Measurements from ENCODE around the gene CNPY4. TPM values are rescaled to one million over a fixed set of nuclear protein-coding genes. Genes with fewer than 3 reads are reported as not detected.

Gene CNPY4
- total RNA-seq, 2 experiments from 2014 or later, result 20.9 to 26.7 TPM

GRCh38 chr7:100095289-100095688 is 24.1 kb upstream of the CNPY4 start:
- Histone ChIP-seq H3K36me3 (ENCODE audit: insufficient read depth, low read length) (peaks cover 100% of the 10 kb centered on the region), H4K20me1 (ENCODE audit: insufficient read depth, low read length) (peaks cover 36% of the 10 kb centered on the region), H3K9me3 (ENCODE audit: low read length) (no peaks in the 10 kb centered on the region), H3K4me3 (ENCODE audit: low read depth, low read length, poor library complexity, severe bottlenecking) (no peak overlapping the region), H2AFZ (ENCODE audit: low read length) (no peak overlapping the region), H3K9me2 (ENCODE audit: insufficient read depth, low read length) (no peaks in the 10 kb centered on the region), H3K27ac (ENCODE audit: low read depth, low read length, poor library complexity, severe bottlenecking) (no peak overlapping the region), H3K4me1 (ENCODE audit: insufficient read depth, low read length, poor library complexity, severe bottlenecking) (peaks cover 17% of the 10 kb centered on the region), H3K4me2 (ENCODE audit: low read length) (no peak overlapping the region), H3K79me2 (ENCODE audit: insufficient read depth, low read depth, low read length) (peaks cover 38% of the 10 kb centered on the region)
- intact Hi-C loops (cut with micrococcal nuclease; ENCODE audit: unreplicated experiment), result no loop called here
- no TSS peak for BruUV-seq (replicated peaks)
- no peak for DNase-seq (ENCODE audit: low spot score)
- ChIA-PET POLR2A (interaction anchor here (0.5 to 0.6 kb wide), 3 partner anchors 12 to 298 kb away, joined by 3 to 5 read pairs (median 4); no protein-coding TSS in a partner anchor), CTCF (ENCODE audit: unreplicated experiment) (no interaction called here)
- no peak for TF ChIP-seq CTCF (conservative IDR thresholded peaks at IDR 0.05; ENCODE audit: low read length)
- no peak for TF ChIP-seq EZH2phosphoT487 (IDR thresholded peaks at IDR 0.05; ENCODE audit: borderline replicate concordance, low read depth, low read length)

GRCh38 chr7:100095704-100096103 is 23.7 kb upstream of the CNPY4 start:
- no TSS peak for BruUV-seq (replicated peaks)
- TF ChIP-seq EZH2phosphoT487 (IDR thresholded peaks at IDR 0.05; ENCODE audit: borderline replicate concordance, low read depth, low read length), result no peak
- no peak for TF ChIP-seq CTCF (conservative IDR thresholded peaks at IDR 0.05; ENCODE audit: low read length)
- H3K27ac ChIP-seq (ENCODE audit: low read depth, low read length, poor library complexity, severe bottlenecking), result no peak overlapping the region
- DNase-seq (ENCODE audit: low spot score), result no peak
- H3K9me3 ChIP-seq (ENCODE audit: low read length), result no peaks in the 10 kb centered on the region
- H2AFZ ChIP-seq (ENCODE audit: low read length), result no peak overlapping the region
- no peak overlapping the region for H3K4me3 ChIP-seq (ENCODE audit: low read depth, low read length, poor library complexity, severe bottlenecking)
- intact Hi-C loops (cut with micrococcal nuclease; ENCODE audit: unreplicated experiment), result no loop called here
- peaks cover 98% of the 10 kb centered on the region for H3K36me3 ChIP-seq (ENCODE audit: insufficient read depth, low read length)
- peaks cover 38% of the 10 kb centered on the region for H4K20me1 ChIP-seq (ENCODE audit: insufficient read depth, low read length)
- ChIA-PET CTCF (ENCODE audit: unreplicated experiment) (no interaction called here), POLR2A (interaction anchor here (0.5 to 0.6 kb wide), 2 partner anchors 12 to 36 kb away, joined by 4 to 5 read pairs; no protein-coding TSS in a partner anchor)
- H3K9me2 ChIP-seq (ENCODE audit: insufficient read depth, low read length), result no peaks in the 10 kb centered on the region
- H3K4me2 ChIP-seq (ENCODE audit: low read length), result no peak overlapping the region
- H3K4me1 ChIP-seq (ENCODE audit: insufficient read depth, low read length, poor library complexity, severe bottlenecking), result peaks cover 13% of the 10 kb centered on the region
- peaks cover 42% of the 10 kb centered on the region for H3K79me2 ChIP-seq (ENCODE audit: insufficient read depth, low read depth, low read length)

- peaks cover 25% of the 10 kb centered on the region for H3K4me1 ChIP-seq (ENCODE audit: insufficient read depth, low read length, poor library complexity, severe bottlenecking)
- intact Hi-C loops (cut with micrococcal nuclease; ENCODE audit: unreplicated experiment), result no loop called here
- no peak overlapping the region for H3K4me2 ChIP-seq (ENCODE audit: low read length)
- peaks cover 70% of the 10 kb centered on the region for H3K36me3 ChIP-seq (ENCODE audit: insufficient read depth, low read length)
- ChIA-PET CTCF (ENCODE audit: unreplicated experiment) (no interaction called here), POLR2A (interaction anchor here (0.7 kb wide), 1 partner anchor 712 kb away, joined by 3 read pairs; no protein-coding TSS in a partner anchor)
- H3K79me2 ChIP-seq (ENCODE audit: insufficient read depth, low read depth, low read length), result peaks cover 56% of the 10 kb centered on the region
- H4K20me1 ChIP-seq (ENCODE audit: insufficient read depth, low read length), result peaks cover 38% of the 10 kb centered on the region
- no peak for DNase-seq (ENCODE audit: low spot score)
- H2AFZ ChIP-seq (ENCODE audit: low read length), result no peak overlapping the region
- no peak overlapping the region for H3K27ac ChIP-seq (ENCODE audit: low read depth, low read length, poor library complexity, severe bottlenecking)
- H3K9me3 ChIP-seq (ENCODE audit: low read length), result no peaks in the 10 kb centered on the region
- H3K4me3 ChIP-seq (ENCODE audit: low read depth, low read length, poor library complexity, severe bottlenecking), result no peak overlapping the region
- H3K9me2 ChIP-seq (ENCODE audit: insufficient read depth, low read length), result no peaks in the 10 kb centered on the region
- no peak for TF ChIP-seq CTCF (conservative IDR thresholded peaks at IDR 0.05; ENCODE audit: low read length)
- TF ChIP-seq EZH2phosphoT487 (IDR thresholded peaks at IDR 0.05; ENCODE audit: borderline replicate concordance, low read depth, low read length), result no peak
- BruUV-seq (replicated peaks), result no TSS peak
Observed at GRCh38 chr7:100098913-100099312, 20.5 kb upstream of the CNPY4 start.

Data from OCI-LY7 (cell line).